GM18868 (cell line): ENCODE measurements around the gene BFSP2.

Experiments
- ATAC-seq: cut with Tn5 transposase; IDR thresholded peaks from one replicate; pipeline ENCODE4 v1.9.1; 2021; ENCODE audit warnings: mild to moderate bottlenecking, moderate library complexity; ENCODE audit not compliant: unreplicated experiment

Gene BFSP2

GRCh38 chr3:133413161-133414020, 13.5 kb downstream of the BFSP2 start:
- no peak for ATAC-seq

GRCh38 chr3:133414021-133414392, 14.2 kb downstream of the BFSP2 start:
- ATAC-seq, result no peak

DNA sequence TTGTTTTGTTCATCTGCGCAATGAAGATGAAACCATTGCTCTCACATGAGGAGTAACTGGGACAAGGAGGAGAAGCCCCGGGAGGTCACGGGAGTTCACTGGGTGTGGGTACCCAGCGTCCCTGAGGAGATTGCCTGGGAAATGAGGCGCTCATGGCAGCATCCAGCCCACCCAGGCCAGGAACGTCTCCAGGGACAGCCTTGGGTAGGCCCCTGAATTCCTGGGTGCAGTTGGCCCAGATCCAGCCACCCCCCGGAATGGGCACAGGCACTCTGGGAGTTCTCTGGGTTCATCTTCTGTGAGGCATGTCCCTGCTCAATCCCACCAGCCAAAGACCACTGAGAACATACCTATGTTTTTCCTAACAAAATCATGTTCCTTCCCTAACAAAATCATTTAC, 18.5 kb downstream of the BFSP2 start:
- ATAC-seq, result no peak

DNA sequence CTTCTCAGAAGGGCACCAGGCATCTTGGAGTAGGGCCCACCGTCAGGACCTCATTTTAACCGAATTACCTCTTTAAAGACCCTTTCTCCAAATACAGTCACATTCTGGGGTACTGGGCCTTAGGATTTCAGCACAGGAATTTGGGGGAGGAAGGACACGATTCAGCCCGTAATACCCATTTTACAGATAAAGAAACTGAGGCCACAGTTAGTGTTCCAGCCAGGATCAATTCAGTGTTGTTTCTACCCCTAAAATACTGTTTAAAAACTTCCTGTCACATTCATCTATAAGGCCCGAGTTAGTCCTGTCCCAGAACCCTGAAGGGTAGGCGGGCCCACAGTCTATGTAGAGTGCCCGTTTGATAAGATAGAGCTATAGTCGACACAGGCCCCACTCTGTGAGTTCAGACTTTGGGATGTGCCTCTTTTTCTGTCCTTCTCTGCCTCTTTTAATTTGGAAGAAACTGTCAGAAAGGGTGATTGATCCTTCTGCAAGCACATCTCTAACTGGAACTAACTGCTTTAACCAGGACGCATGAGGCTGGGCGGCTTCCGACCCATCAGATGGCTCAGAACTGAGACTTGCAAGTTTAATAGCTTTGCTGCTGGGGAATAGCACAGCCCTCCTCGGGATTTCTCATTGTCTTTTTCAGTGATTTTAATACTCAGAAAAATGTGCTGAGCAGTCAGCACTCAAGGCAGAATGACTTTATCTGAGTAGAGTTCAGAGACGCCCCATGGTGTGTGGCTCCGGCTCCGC, 19.5 kb downstream of the BFSP2 start:
- ATAC-seq, result no peak

DNA sequence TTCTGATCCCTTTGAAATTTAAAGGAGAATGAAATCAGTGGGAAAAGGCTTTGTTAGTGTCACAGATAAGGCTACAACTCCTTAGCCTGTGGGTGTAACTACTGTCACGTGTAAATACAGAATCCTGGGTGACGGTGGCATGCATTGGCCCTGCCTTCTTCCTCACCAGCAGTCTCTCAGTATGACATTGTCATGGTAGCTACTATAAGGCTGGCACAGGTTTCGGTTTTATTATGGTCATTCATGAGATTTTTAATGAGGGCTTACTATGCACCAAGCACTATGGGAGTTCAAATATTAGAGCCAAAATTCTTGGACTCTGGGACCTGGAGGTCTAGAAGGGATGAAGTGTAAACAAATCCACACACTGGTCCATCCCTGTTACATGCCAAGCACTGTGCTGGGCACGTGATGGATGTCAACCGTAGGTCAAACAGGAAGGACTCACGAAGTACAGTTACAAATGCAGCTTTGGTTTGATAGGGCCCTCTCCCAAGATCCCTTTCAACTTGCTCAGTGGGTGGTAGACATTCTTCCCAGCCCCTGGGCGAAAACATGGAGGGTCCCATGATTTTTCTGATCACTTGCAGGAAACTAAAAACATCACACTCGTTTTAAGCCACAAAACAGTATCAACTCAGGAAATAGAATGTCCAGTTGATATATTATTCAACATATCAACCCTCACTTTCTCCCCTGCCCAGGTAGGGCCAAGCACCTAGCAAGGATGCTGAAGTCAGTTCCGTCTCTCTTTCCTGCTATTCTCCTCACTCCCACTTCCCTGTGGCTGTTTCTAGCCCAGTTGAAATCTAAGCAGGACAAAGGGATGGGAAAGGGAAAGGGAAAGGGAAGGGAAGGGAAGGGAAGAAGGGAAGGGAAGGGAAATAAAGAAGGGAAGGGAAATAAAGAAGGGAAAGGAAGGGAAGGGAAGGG, 25.3 kb downstream of the BFSP2 start:
- ATAC-seq, result peak; percentile 54

DNA sequence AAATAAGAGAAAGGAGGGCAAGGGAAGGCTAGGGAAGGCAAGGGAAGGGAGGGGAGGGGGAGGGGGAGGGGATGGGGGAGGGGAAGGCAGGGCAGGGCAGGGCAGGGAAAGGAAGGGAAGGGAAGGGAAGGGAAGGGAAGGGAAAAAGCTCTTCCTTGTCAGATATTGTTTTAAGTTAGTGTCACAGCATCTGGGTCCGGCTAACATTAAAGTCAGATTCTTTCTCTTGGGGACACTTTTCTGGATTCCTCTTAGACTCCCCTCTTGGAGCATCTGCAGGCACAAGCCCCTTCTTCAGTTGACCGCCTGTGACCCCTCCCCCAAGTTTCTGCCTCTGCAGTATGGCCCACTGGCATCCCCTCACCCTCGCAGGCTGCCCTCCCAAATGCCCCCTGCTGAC, 26.0 kb downstream of the BFSP2 start:
- no peak for ATAC-seq

- no peak for ATAC-seq
Measured at GRCh38 chr3:133426721-133427120, 26.9 kb downstream of the BFSP2 start.

- ATAC-seq, result no peak
Measured at GRCh38 chr3:133428552-133428951, 28.7 kb downstream of the BFSP2 start.

GRCh38 chr3:133429063-133429462, 29.2 kb downstream of the BFSP2 start:
- ATAC-seq, result no peak

DNA sequence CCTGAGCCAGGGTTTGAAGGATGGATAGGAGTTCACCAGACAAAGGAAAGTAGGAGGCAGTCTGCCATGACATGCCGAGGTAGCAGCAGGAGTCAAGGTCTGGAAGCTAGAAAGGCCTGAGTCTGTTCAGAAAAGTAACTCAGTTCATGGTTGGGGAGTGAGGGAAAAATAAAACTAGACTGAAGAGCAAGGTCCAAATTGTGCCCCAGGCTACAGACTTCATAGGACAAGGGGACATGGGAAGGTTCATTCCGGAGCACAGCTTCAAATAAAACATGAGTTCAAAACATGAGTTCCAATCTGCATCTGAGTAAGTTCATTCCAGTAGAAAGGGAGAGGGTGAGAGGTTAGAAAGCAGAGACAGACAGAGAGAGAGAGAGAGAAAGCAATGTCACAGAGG, 39.7 kb downstream of the BFSP2 start:
- no peak for ATAC-seq

DNA sequence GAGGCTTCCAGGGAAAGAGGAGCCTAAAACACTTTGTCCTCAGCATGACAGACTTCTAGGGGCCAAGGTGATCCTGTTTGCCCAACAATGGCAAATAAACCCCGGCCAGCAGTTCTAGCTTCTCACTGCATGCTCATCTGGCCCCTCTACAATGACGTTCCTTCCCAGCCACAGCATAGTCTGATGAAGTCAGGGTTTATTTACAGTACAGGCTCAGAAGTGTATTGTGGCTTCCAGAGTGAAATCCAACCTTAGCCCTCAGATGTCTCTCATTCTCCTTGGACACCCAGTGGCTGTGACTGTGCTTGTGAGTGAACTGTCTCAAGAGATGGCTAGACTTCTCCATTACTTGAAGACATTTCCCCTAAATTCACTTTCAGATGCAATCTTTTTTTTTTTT, 40.8 kb downstream of the BFSP2 start:
- no peak for ATAC-seq

- ATAC-seq, result peak; percentile 79
Measured at GRCh38 chr3:133441867-133442270, 42.0 kb downstream of the BFSP2 start.

GRCh38 chr3:133442518-133442917, 42.7 kb downstream of the BFSP2 start:
- no peak for ATAC-seq

DNA sequence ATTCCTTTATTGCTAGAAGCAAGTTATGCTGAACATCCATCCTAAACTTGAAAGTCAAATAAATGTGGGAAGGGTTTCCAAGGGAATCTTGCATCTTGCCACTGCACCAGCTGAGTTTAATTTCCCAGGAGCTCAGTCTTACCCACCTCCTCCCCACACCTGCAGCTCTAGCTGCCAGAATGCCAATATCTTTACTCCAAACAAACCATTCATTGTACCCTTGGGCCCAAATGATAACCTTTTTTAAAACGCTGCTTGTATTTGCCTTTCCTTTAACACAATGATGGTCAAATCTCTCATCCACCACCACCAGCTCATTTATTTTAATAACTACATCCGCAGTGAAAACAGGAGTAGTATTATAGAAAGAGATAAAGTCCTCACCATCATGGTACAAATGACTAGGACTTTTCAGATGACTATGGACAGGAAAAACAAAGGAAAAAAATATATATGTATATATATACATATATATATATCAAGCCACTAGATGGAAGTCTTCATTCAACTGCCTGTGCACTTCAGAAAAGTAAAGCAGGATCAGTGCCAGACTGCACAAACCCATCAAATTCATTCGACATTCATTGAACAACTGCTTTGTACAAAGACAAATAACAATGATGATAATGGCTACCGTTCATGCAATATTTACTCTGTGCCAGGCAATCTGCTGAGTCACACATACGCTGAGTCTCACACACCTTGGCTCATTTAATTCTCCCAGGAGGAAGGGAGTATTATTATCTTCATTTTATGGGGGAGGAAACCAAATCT, 44.0 kb downstream of the BFSP2 start:
- ATAC-seq, result no peak

GRCh38 chr3:133444423-133444774, 44.5 kb downstream of the BFSP2 start:
- ATAC-seq, result no peak

DNA sequence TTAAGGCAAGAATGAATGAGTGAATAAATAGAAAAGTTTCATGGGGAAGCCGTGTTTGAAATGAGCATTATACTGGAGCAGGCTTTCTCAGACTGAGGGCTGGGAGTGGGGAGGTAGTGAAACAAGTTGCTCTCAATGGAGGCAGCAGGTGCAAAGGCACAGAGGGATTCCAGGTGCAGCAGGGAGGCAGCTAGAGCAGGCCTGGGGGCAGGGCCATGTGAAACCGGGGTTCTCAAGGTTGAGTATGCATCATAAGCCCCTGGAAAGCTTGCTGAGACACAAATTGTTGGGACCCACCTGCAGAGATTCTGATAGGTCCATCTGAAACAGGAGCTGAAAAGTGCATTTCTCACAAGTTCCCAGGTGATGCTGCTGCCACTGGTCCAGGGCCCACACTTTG, 45.3 kb downstream of the BFSP2 start:
- ATAC-seq, result no peak

- peak; percentile 44 for ATAC-seq
Measured at GRCh38 chr3:133447750-133448477, 48.1 kb downstream of the BFSP2 start.

DNA sequence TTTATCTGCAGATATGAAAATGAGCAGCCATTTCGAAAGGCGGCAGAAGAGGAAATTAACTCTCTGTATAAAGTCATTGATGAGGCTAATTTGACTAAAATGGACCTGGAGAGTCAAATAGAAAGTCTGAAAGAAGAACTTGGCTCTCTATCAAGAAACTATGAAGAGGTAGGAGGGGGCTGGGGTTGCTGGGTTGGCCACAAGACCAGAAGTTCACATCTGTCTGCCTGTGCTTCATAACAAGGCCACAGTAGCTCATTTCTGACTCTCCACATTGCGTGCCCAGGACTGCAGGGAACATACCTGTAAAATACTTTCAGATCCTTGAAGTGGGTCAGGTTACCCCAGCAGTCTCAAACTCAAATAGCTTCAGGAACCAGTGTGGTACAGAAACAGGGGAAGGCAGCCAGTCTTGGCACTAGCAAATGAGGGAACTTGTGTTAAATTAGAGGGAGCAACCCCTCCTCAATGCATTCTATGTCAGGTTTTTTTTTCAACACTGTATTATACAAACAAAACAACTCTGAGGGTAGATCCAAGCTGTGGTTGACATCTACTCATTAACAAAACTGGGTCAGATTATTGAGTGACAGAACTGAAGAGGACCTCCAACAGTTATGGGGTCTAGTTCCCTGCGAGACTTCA, 48.7 kb downstream of the BFSP2 start:
- peak; percentile 95 for ATAC-seq

- no peak for ATAC-seq
Measured at GRCh38 chr3:133451309-133451708, 51.5 kb downstream of the BFSP2 start.
